GM12878 (cell line): ENCODE results near the gene MIOS. TPM values are rescaled to one million over a fixed set of nuclear protein-coding genes. Genes with fewer than 3 reads are reported as not detected.

Experiments used
- CHD1 ChIP-seq: IDR thresholded peaks from 2 replicates; pipeline ENCODE4 v1.6.1; 2012; ENCODE audit warnings: low read depth, low read length, improper control_type of control experiment
- CREM ChIP-seq: IDR thresholded peaks from 2 replicates; pipeline ENCODE4 v1.6.1; 2014; ENCODE audit warnings: antibody characterized with exemption, low read depth
- EED ChIP-seq: sonication (generic); IDR thresholded peaks from 2 replicates; pipeline ENCODE4 v1.6.1; 2016; ENCODE audit warnings: antibody characterized with exemption, low read depth
- IRF4 ChIP-seq: IDR thresholded peaks from 2 replicates; pipeline ENCODE4 v1.6.1; 2011; ENCODE audit warnings: low read depth, low read length
- MYC ChIP-seq: IDR thresholded peaks from 2 replicates; pipeline ENCODE4 v1.6.1; 2011; ENCODE audit warnings: mild to moderate bottlenecking, low read length, moderate library complexity, inconsistent platforms; ENCODE audit not compliant: insufficient read depth, insufficient replicate concordance, insufficient read length, severe bottlenecking
- PML ChIP-seq: IDR thresholded peaks from 2 replicates; pipeline ENCODE4 v1.6.1; 2012; ENCODE audit warnings: low read length, inconsistent platforms
- POLR2AphosphoS2 ChIP-seq: IDR thresholded peaks from 2 replicates; pipeline ENCODE4 v1.6.1; 2011; ENCODE audit warnings: low read depth, mild to moderate bottlenecking, low read length, improper control_type of control experiment, moderate library complexity
- ZBED1 ChIP-seq: IDR thresholded peaks from 2 replicates; pipeline ENCODE4 v1.6.1; 2016; ENCODE audit warnings: borderline replicate concordance
- ZSCAN29 ChIP-seq: fragments of 450-650 bp; IDR thresholded peaks from 2 replicates; pipeline ENCODE4 v1.6.1; 2017; ENCODE audit warnings: mild to moderate bottlenecking, moderate library complexity
- polyA plus RNA-seq, 11 experiments: library from polyadenylated mRNA; depleted of rRNA in 4 of 11; unstranded in 6 of 11; stranded (reverse) in 5 of 11; fragments of >200 nt; fragmentation: Nextera tagmentation in 4 of 11; fragmentation: Illumina TruSeq in 1 of 11; extraction: Ambion mirVana in 4 of 11; extraction: Trizol in 1 of 11; gene quantifications; 1 replicate in 1 of 11; 2 replicates in 10 of 11; pipeline versions ENCODE4 v1.2.1 to v1.2.3, GENCODE V29; 2011 to 2016; ENCODE audit warnings: inconsistent platforms in 2 of 11, missing spikeins in 2 of 11, low read depth in 1 of 11
- total RNA-seq, 4 experiments: library from RNA; depleted of rRNA in 3 of 4; stranded (reverse); fragments of >200 nt in 3 of 4; fragmentation: Illumina TruSeq in 1 of 4; extraction: Trizol in 1 of 4; gene quantifications; 2 replicates each; pipeline versions ENCODE4 v1.2.1 to v1.2.3, GENCODE V29; 2013 to 2021
- TF ChIP-seq, protein P1 (sequence below): fragments of 150-350 bp; IDR thresholded peaks from 2 replicates; pipeline ENCODE4 v1.6.1; 2014; ENCODE audit warnings: mild to moderate bottlenecking, low read depth, low read length
- TF ChIP-seq, protein P2 (sequence below): IDR thresholded peaks from 2 replicates; pipeline ENCODE4 v1.6.1; 2011; ENCODE audit warnings: low read depth, low read length, improper control_type of control experiment, borderline replicate concordance
- TF ChIP-seq, protein P3 (sequence below): fragments of 450-650 bp; IDR thresholded peaks from 2 replicates; pipeline ENCODE4 v1.6.1; 2016; ENCODE audit warnings: mild to moderate bottlenecking, moderate library complexity, borderline replicate concordance

MIOS gene
- total and polyA plus RNA-seq, 10 of the 15 experiments (the other 5 are each of a cell fraction or from before 2014, with no cell fraction given), result 13.1 to 94.9 (median 54.2) TPM

DNA sequence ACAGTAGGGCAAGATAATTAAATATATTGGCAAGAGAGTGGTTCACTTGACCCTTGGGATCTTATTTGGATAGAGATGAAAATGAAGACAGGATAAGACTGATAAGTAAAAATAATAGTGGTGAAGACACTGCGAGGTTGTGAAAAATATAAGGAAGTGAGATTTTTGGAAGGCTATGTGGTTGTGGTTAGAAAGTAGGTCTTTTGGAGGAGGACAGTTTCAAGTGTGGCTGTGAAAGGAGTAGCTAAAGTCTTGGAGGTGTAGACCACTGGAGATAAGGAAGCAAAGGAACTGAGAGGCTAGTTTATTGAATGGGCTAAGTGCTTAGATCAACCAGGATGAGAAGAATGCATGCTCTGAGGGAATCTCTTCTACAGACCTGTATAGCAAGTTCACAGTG, 11.2 kb downstream of the MIOS start (continued):
- TF ChIP-seq MYC, result no peak
- no peak for TF ChIP-seq CREM
- TF ChIP-seq, protein P1, sequence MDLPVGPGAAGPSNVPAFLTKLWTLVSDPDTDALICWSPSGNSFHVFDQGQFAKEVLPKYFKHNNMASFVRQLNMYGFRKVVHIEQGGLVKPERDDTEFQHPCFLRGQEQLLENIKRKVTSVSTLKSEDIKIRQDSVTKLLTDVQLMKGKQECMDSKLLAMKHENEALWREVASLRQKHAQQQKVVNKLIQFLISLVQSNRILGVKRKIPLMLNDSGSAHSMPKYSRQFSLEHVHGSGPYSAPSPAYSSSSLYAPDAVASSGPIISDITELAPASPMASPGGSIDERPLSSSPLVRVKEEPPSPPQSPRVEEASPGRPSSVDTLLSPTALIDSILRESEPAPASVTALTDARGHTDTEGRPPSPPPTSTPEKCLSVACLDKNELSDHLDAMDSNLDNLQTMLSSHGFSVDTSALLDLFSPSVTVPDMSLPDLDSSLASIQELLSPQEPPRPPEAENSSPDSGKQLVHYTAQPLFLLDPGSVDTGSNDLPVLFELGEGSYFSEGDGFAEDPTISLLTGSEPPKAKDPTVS, result no peak
- no peak for TF ChIP-seq CHD1
- TF ChIP-seq, protein P2, sequence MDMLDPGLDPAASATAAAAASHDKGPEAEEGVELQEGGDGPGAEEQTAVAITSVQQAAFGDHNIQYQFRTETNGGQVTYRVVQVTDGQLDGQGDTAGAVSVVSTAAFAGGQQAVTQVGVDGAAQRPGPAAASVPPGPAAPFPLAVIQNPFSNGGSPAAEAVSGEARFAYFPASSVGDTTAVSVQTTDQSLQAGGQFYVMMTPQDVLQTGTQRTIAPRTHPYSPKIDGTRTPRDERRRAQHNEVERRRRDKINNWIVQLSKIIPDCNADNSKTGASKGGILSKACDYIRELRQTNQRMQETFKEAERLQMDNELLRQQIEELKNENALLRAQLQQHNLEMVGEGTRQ, result no peak
- peak; percentile 83 for TF ChIP-seq ZSCAN29
- peak; percentile 71 for TF ChIP-seq EED
- TF ChIP-seq IRF4, result no peak
- no peak for TF ChIP-seq ZBED1
- TF ChIP-seq PML, result no peak
- no peak for TF ChIP-seq POLR2AphosphoS2
- TF ChIP-seq, protein P3, sequence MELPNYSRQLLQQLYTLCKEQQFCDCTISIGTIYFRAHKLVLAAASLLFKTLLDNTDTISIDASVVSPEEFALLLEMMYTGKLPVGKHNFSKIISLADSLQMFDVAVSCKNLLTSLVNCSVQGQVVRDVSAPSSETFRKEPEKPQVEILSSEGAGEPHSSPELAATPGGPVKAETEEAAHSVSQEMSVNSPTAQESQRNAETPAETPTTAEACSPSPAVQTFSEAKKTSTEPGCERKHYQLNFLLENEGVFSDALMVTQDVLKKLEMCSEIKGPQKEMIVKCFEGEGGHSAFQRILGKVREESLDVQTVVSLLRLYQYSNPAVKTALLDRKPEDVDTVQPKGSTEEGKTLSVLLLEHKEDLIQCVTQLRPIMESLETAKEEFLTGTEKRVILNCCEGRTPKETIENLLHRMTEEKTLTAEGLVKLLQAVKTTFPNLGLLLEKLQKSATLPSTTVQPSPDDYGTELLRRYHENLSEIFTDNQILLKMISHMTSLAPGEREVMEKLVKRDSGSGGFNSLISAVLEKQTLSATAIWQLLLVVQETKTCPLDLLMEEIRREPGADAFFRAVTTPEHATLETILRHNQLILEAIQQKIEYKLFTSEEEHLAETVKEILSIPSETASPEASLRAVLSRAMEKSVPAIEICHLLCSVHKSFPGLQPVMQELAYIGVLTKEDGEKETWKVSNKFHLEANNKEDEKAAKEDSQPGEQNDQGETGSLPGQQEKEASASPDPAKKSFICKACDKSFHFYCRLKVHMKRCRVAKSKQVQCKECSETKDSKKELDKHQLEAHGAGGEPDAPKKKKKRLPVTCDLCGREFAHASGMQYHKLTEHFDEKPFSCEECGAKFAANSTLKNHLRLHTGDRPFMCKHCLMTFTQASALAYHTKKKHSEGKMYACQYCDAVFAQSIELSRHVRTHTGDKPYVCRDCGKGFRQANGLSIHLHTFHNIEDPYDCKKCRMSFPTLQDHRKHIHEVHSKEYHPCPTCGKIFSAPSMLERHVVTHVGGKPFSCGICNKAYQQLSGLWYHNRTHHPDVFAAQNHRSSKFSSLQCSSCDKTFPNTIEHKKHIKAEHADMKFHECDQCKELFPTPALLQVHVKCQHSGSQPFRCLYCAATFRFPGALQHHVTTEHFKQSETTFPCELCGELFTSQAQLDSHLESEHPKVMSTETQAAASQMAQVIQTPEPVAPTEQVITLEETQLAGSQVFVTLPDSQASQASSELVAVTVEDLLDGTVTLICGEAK, result no peak
